HL-60 (cell line): ENCODE measurements around the gene RPH3AL.

Experiments used
- DNase-seq, 2 experiments: peaks; one replicate each; pipeline ENCODE4 v3.0.0-alpha.2; 2010 to 2020; ENCODE audit warnings: low read depth in 1 of 2, low spot score in 1 of 2
- H3K27ac ChIP-seq: fragments of 250-450 bp; sonication (Bioruptor Pico); replicated peaks from 2 replicates; pipeline ENCODE4 v1.5.1; 2020; ENCODE audit warnings: mild to moderate bottlenecking, moderate library complexity
- H3K27me3 ChIP-seq: fragments of 250-450 bp; sonication (Bioruptor Pico); 2 replicates; pipeline ENCODE4 v1.5.1; 2021; ENCODE audit warnings: mild to moderate bottlenecking, moderate library complexity; ENCODE audit not compliant: insufficient read depth, poor library complexity, severe bottlenecking
- H3K4me3 ChIP-seq: replicated peaks from 2 replicates; pipeline ENCODE4 v1.5.1; 2011; ENCODE audit warnings: mild to moderate bottlenecking, control low read depth, low read length; ENCODE audit not compliant: insufficient read depth
- CTCF ChIP-seq: IDR thresholded peaks from one replicate; pipeline ENCODE4 v1.5.1; 2011; ENCODE audit warnings: low read length, control low read depth, inconsistent platforms; ENCODE audit not compliant: insufficient read depth
- GABPA ChIP-seq: IDR thresholded peaks from 2 replicates; pipeline ENCODE4 v1.6.1; 2012; ENCODE audit warnings: low read depth
- POLR2AphosphoS5 ChIP-seq: IDR thresholded peaks from 2 replicates; pipeline ENCODE4 v1.6.1; 2012; ENCODE audit warnings: low read depth
- REST ChIP-seq: IDR thresholded peaks from 2 replicates; pipeline ENCODE4 v1.6.1; 2012; ENCODE audit warnings: low read depth; ENCODE audit not compliant: insufficient replicate concordance
- SPI1 ChIP-seq: IDR thresholded peaks from 2 replicates; pipeline ENCODE4 v1.6.1; 2012; ENCODE audit warnings: low read depth, mild to moderate bottlenecking, borderline replicate concordance

The RPH3AL gene

GRCh38 chr17:347309-347899 lies 5.2 kb downstream of the RPH3AL start:
- H3K4me3 ChIP-seq, result no peak overlapping the region
- TF ChIP-seq POLR2AphosphoS5, result no peak
- TF ChIP-seq SPI1, result no peak
- no peak for TF ChIP-seq CTCF
- no peak for TF ChIP-seq REST
- TF ChIP-seq GABPA, result no peak
- no peak for DNase-seq
- H3K27me3 ChIP-seq, result no peaks in the 10 kb centered on the region
- no peak overlapping the region for H3K27ac ChIP-seq

- DNase-seq, result no peak
- no peaks in the 10 kb centered on the region for H3K27me3 ChIP-seq
- H3K4me3 ChIP-seq, result no peak overlapping the region
- H3K27ac ChIP-seq, result no peak overlapping the region
- TF ChIP-seq POLR2AphosphoS5, result no peak
- no peak for TF ChIP-seq REST
- no peak for TF ChIP-seq GABPA
- TF ChIP-seq CTCF, result no peak
- no peak for TF ChIP-seq SPI1
These were observed 6.4 kb downstream of the RPH3AL start for GRCh38 chr17:345992-346785.

GRCh38 chr17:345261-345660 lies 7.3 kb downstream of the RPH3AL start:
- Histone ChIP-seq H3K27me3 (no peaks in the 10 kb centered on the region), H3K27ac (no peak overlapping the region), H3K4me3 (no peak overlapping the region)
- no peak for TF ChIP-seq SPI1
- TF ChIP-seq GABPA, result no peak
- TF ChIP-seq REST, result no peak
- no peak for TF ChIP-seq POLR2AphosphoS5
- TF ChIP-seq CTCF, result no peak
- DNase-seq, result no peak
